Liver (tissue), 3 donors: ENCODE results near the gene SPON2.

Experiments
- CTCF ChIP-seq: fragments of 150-350 bp; IDR thresholded peaks from 2 replicates; pipeline ENCODE4 v1.5.1; 2017; ENCODE audit warnings: improper control_type of control experiment, low read depth, low read length; ENCODE audit not compliant: missing input control
- EGR1 ChIP-seq, 2 donors: IDR thresholded peaks; 2 replicates each; pipeline ENCODE4 v1.6.1; 2016 to 2018; ENCODE audit warnings: antibody characterized with exemption in 2 of 2, low read depth in 2 of 2
- MAX ChIP-seq: IDR thresholded peaks from 2 replicates; pipeline ENCODE4 v1.6.1; 2016; ENCODE audit warnings: antibody characterized with exemption
- REST ChIP-seq: IDR thresholded peaks from 2 replicates; pipeline ENCODE4 v1.6.1; 2016; ENCODE audit warnings: antibody characterized with exemption, mild to moderate bottlenecking
- SP1 ChIP-seq: IDR thresholded peaks from 2 replicates; pipeline ENCODE4 v1.6.1; 2018; ENCODE audit warnings: antibody characterized with exemption, mild to moderate bottlenecking
- TAF1 ChIP-seq: conservative IDR thresholded peaks from 2 replicates; pipeline ENCODE4 v1.6.1; 2016; ENCODE audit warnings: antibody characterized with exemption, mild to moderate bottlenecking
- donor health status: healthy.
- donor health status: healthy.

- TF ChIP-seq MAX = no peak
- no peak for TF ChIP-seq CTCF
- TF ChIP-seq REST = no peak
- no peak for TF ChIP-seq SP1
- no peak for TF ChIP-seq EGR1 (IDR thresholded peaks at IDR 0.05; ENCODE audit: low read depth in 2 of 2)
- no peak for TF ChIP-seq TAF1
Observed at GRCh38 chr4:1193206-1194009, 21.0 kb upstream of the SPON2 start.
